Adrenal gland (tissue), 12 donors: ENCODE data around the gene HOXC13. TPM values are rescaled to one million over a fixed set of nuclear protein-coding genes. Genes with fewer than 3 reads are reported as not detected.

Experiments used
- DNase-seq, 7 donors: peaks; one replicate each; pipeline ENCODE4 v3.0.0-alpha.2; 2019 to 2020
- H3K27ac ChIP-seq, 5 donors: fragments of 200-600 bp; sonication (generic) in 4 of 5; 1 replicate in 3 of 5; 2 replicates in 2 of 5; pipeline versions ENCODE4 v1.5.1 to v1.8.0; 2016 to 2020; ENCODE audit warnings: mild to moderate bottlenecking in 1 of 5
- H3K27me3 ChIP-seq: fragments of 200-600 bp; 2 replicates; pipeline ENCODE4 v1.8.0; 2021
- H3K36me3 ChIP-seq, 2 donors: fragments of 200-600 bp; replicated peaks in 1 of 2; 1 replicate in 1 of 2; 2 replicates in 1 of 2; pipeline versions ENCODE4 v1.5.1 to v1.8.0; 2018 to 2022
- H3K4me1 ChIP-seq, 2 donors: fragments of 200-600 bp; replicated peaks in 1 of 2; 1 replicate in 1 of 2; 2 replicates in 1 of 2; pipeline versions ENCODE4 v1.5.1 to v1.8.0; 2018 to 2021
- H3K4me3 ChIP-seq, 4 donors: fragments of 200-600 bp; sonication (generic) in 3 of 4; one replicate each; pipeline ENCODE4 v1.5.1; 2016 to 2018
- H3K9me3 ChIP-seq, 3 donors: fragments of 200-600 bp; sonication (generic) in 1 of 3; replicated peaks in 1 of 3; 1 replicate in 2 of 3; 2 replicates in 1 of 3; pipeline versions ENCODE4 v1.5.1 to v1.8.0; 2016 to 2021
- CTCF ChIP-seq, 6 experiments: fragments of 450-650 bp in 4 of 6; fragments of 200-600 bp in 2 of 6; sonication (generic) in 1 of 6; IDR thresholded peaks; 1 replicate in 5 of 6; 2 replicates in 1 of 6; pipeline versions ENCODE4 v1.5.1 to v1.8.0; 2016 to 2021; ENCODE audit warnings: antibody characterized with exemption in 6 of 6, mild to moderate bottlenecking in 2 of 6, moderate library complexity in 1 of 6
- POLR2A ChIP-seq, 2 donors: fragments of 450-650 bp; IDR thresholded peaks; one replicate each; pipeline ENCODE4 v1.6.1; 2017; ENCODE audit warnings: antibody characterized with exemption in 2 of 2, mild to moderate bottlenecking in 2 of 2, moderate library complexity in 1 of 2
- WGBS, 4 donors: extraction: QIAGEN DNeasy Blood & Tissue Kit in 2 of 4; methylation state at CpG; one replicate each; pipeline versions ENCODE4 v1.1.5 to v1.1.7; 2013 to 2017; 5-methylcytosine and 5-hydroxymethylcytosine counted together
- intact Hi-C, 2 donors: fragments of 100-400 bp; cut with DNase I; formaldehyde crosslinking; loops; one replicate each; pipeline versions ENCODE4 v1.14.1 to v1.15.0; 2022 to 2023
- polyA plus RNA-seq, 3 donors: library from polyadenylated mRNA; stranded (reverse); fragments of 200-250 nt in 2 of 3; fragments of 350-450 nt in 1 of 3; fragmentation: Illumina TruSeq in 1 of 3; extraction: RNeasy Lipid Tissue Mini Kit (QIAGEN cat#74804) in 1 of 3; gene quantifications; one replicate each; pipeline ENCODE4 v1.2.3, GENCODE V29; 2013 to 2014
- total RNA-seq, 9 donors: library from RNA; depleted of rRNA in 4 of 9; stranded (reverse); fragments of >200 nt in 4 of 9; fragments of 120-200 nt in 1 of 9; fragmentation: NEBNext Ultra II Directional in 1 of 9; extraction: Animal tissue kit (Norgen Biotek cat#: 25700) in 1 of 9; gene quantifications; one replicate each; pipeline versions ENCODE4 v1.1.0 to v1.2.4, GENCODE V29; 2013 to 2023
- donor health status: healthy with polysubstance abuse.
- donor health status: Bipolar disorder and iron deficiency.
- donor health status: DM: yes; HTN: yes; CAD: no.
- donor health status: DM: no; HTN: no; CAD: no.
- donor health status: DM: no; HTN: no; CAD: no.
- donor health status: DM: yes; HTN: yes; CAD: no.

Gene HOXC13
- total and polyA plus RNA-seq, 12 donors, result 0.11 TPM; not detected in 11

GRCh38 chr12:53941187-53941586 lies 2.6 kb downstream of the HOXC13 start:
- H3K4me3 ChIP-seq, result no peak overlapping the region
- no peaks in the 10 kb centered on the region for H3K4me1 ChIP-seq
- H3K9me3 ChIP-seq, result no peaks in the 10 kb centered on the region
- H3K27ac ChIP-seq, result no peak overlapping the region
- no peak for DNase-seq
- H3K36me3 ChIP-seq, result no peaks in the 10 kb centered on the region
- peaks cover 100% of the 10 kb centered on the region for H3K27me3 ChIP-seq
- intact Hi-C loops, result no loop called here
- TF ChIP-seq CTCF (IDR thresholded peaks at IDR 0.05) (no peak), POLR2A (IDR thresholded peaks at IDR 0.05) (no peak)

GRCh38 chr12:53941750-53942149 lies 3.1 kb downstream of the HOXC13 start:
- DNase-seq, result no peak
- no peaks in the 10 kb centered on the region for H3K4me1 ChIP-seq
- H3K4me3 ChIP-seq, result no peak overlapping the region
- H3K9me3 ChIP-seq, result no peaks in the 10 kb centered on the region
- intact Hi-C loops, result no loop called here
- H3K36me3 ChIP-seq, result no peaks in the 10 kb centered on the region
- no peak for TF ChIP-seq CTCF (IDR thresholded peaks at IDR 0.05)
- TF ChIP-seq POLR2A (IDR thresholded peaks at IDR 0.05), result no peak
- WGBS, 4 donors, result 16 to 22% (median 19%) methylated on average over 5 of the region's 5 CpGs
- no peak overlapping the region for H3K27ac ChIP-seq
- H3K27me3 ChIP-seq, result peaks cover 100% of the 10 kb centered on the region

- no peaks in the 10 kb centered on the region for H3K9me3 ChIP-seq
- peaks cover 96% of the 10 kb centered on the region for H3K27me3 ChIP-seq
- TF ChIP-seq POLR2A (IDR thresholded peaks at IDR 0.05) (no peak), CTCF (IDR thresholded peaks at IDR 0.05) (no peak)
- WGBS, 4 donors, result 8 to 24% (median 16%) methylated on average over 2 of the region's 2 CpGs
- no peaks in the 10 kb centered on the region for H3K36me3 ChIP-seq
- intact Hi-C loops, result no loop called here
- no peak for DNase-seq
- H3K4me1 ChIP-seq, result no peaks in the 10 kb centered on the region
- no peak overlapping the region for H3K4me3 ChIP-seq
- no peak overlapping the region for H3K27ac ChIP-seq
Measured at GRCh38 chr12:53942467-53942997, 3.9 kb downstream of the HOXC13 start.

- no peak overlapping the region for H3K4me3 ChIP-seq
- no peaks in the 10 kb centered on the region for H3K4me1 ChIP-seq
- H3K27me3 ChIP-seq, result peaks cover 94% of the 10 kb centered on the region
- H3K36me3 ChIP-seq, result no peaks in the 10 kb centered on the region
- H3K9me3 ChIP-seq, result no peaks in the 10 kb centered on the region
- intact Hi-C loops, result no loop called here
- no peak overlapping the region for H3K27ac ChIP-seq
- TF ChIP-seq CTCF (IDR thresholded peaks at IDR 0.05), result no peak
- no peak for TF ChIP-seq POLR2A (IDR thresholded peaks at IDR 0.05)
- no peak for DNase-seq
- WGBS, 4 donors, result 14 to 23% (median 19%) methylated on average over 4 of the region's 4 CpGs
Measured at GRCh38 chr12:53944209-53944608, 5.6 kb downstream of the HOXC13 start.
